Occipital lobe (tissue), 2 donors: ENCODE data around the gene KRTAP10-6. TPM values are rescaled to one million over a fixed set of nuclear protein-coding genes. Genes with fewer than 3 reads are reported as not detected.
"Not testable (repeated sequence)": the region's sequence is repeated elsewhere in the genome, so short reads cannot be mapped to it uniquely, and the experiment has no call there.

Experiments
- DNase-seq: peaks from one replicate; lab custom pipeline; 2025; lab: John Stamatoyannopoulos, UW
- total RNA-seq: library from RNA; depleted of rRNA; stranded (reverse); fragments of >200 nt; gene quantifications from one replicate; pipeline ENCODE4 v1.2.3, GENCODE V29; 2014

KRTAP10-6 gene
- total RNA-seq, 1 donor from 2014 or later, result not detected

- DNase-seq, result no peak
Measured at GRCh38 chr21:44617071-44617501, 24.8 kb upstream of the KRTAP10-6 start.

DNA sequence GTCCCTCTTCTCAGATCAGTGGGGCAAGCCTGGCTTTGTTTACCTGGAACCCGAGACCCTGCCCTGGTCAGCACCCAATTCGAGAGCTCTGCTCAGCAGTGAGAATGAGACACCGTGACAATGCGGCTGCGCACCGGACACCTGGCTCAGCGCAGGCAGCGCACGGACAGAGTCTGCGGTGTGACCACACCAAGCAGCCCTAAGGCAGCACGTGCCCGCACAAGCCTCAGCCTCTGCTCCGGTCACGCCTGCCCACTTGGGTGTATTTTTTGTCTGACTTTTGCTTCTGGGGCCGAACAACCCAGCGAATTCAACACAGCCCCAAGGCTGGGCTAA is 24.3 kb upstream of the KRTAP10-6 start:
- DNase-seq, result no peak

DNA sequence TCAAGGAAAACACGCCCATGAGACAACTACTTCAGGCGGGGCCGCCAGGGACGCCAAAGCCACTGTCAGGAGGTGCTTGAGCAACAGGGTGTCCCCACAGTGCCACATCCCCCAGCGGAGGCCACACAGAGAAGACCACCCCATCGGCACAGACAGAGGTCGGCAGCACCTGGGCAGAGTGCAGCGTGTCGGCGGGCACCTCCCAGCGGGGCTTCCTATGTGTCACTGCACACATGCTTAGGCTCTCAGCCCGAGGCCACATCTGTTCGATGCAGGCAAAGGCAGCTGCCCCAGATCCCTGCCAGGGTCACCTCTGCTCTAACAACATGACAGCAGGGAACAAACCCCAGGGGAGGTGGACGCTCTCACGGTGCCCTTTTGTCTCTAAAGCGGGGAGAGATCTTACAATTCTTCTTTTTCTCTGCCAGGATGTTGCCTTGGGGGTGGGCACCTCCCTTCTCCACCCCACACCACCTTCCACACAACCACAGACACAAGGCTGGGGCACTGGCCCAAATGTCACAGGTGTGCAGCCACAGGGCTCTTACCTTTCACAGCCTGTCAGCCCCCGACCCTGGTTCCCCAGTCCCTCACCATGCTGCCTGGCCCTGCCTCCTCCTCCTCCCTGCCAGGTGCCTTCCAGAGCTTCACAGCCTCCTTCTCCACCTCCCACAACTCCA is 23.7 kb upstream of the KRTAP10-6 start:
- DNase-seq, result no peak

DNA sequence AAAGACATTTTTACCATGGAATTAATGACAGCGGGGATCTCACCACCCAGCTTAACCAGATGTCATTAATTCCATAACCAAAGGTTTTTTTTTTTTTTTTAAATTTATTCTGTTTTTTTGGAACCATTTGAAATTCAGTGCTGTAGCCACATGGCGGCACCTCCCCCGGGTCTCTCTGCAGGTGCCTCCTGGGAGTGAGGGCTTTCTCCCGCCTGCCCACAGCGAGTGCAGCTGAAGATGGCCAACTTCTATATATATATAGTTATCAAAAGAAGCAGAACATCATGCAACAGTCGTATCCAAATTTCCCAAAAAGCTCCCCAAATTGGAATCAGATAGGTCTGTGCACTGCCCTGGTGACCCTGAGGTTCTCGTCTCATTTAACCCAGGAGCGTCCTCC is 23.2 kb upstream of the KRTAP10-6 start:
- DNase-seq, result no peak

GRCh38 chr21:44614961-44615391 is 22.7 kb upstream of the KRTAP10-6 start:
- no peak for DNase-seq

GRCh38 chr21:44614161-44614631 is 21.9 kb upstream of the KRTAP10-6 start:
- no peak for DNase-seq

DNA sequence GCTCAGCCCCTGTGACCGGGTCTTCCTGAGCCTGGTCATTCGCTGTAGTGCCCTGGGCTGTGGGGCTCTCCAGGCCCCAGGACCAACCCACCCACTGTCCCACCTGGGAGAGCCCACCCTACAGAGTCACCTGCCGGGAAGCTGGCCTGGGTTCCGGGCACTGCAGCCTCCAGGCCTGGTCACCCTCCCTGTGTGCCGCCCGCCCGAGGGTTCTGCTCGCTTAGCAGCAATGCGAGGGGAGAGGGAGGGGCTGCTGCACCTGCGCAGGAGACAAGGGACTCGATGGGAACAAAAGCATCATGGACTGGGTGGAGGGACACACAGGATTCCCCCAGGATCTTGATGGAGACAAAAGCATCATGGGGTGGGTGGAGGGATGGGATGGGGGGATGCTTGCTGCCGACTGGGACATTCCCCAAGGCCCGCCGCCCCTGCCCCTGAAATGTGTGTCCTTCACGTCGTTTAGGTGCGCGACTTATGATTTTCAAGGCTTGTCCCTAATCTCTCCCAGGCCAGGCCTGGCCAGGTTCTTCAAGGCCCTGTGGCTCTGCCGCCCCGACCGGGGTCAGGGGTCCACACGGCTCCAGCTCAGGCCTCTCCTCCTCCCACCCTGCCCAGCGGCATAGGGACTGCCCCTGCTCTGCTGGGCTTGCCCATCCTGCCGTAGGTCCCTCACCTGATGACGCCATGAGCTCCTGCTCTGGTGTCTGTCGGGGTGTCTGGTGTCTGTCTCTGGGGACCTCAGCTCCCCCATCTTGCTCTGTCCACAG is 21.3 kb upstream of the KRTAP10-6 start:
- no peak for DNase-seq

DNA sequence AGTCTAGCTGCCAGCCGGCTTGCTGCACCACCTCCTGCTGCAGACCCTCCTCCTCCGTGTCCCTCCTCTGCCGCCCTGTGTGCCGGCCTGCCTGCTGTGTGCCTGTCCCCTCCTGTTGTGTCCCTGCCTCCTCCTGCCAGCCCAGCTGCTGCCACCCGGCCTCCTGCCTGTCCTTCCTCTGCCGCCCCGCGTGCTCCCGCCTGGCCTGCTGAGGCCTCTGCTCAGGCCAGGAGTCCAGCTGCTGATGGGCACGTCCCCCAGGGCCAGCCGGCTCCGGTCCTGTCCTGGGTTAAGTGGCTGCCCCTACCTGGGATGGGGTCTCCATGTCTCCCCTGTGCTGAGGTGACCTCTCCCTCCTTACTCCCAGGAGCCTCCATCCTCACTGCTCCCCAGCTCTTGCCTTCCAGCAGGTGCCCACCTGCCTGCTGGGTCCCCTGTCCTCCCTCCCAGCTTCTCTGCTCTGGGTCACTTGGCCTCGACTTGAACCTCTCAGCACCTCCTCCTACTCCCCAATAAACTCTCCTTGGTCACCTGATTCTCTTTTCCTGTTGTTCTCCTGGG is 20.4 kb upstream of the KRTAP10-6 start:
- no peak for DNase-seq

DNA sequence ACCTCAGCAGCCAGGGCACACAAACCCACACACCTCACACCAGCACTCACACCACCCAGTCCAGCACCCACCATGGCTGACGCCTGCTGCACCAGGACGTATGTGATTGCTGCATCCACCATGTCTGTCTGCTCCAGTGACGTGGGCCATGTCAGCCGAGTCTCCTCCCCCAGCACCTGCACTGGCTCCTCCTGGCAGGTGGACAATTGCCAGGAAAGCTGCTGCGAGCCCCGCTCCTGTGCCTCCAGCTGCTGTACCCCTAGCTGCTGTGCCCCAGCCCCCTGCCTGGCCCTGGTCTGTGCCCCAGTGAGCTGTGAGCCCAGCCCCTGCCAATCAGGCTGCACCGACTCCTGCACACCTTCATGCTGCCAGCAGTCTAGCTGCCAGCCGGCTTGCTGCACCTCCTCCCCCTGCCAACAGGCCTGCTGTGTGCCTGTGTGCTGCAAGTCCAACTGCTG is 19.8 kb upstream of the KRTAP10-6 start, which contains the start of gene KRTAP10-8:
Gene KRTAP10-8 (plus strand): TSS at position 51 of the 458 bp plus-strand sequence. CDS start 22 bp downstream, at position 73.
- no peak for DNase-seq

DNA sequence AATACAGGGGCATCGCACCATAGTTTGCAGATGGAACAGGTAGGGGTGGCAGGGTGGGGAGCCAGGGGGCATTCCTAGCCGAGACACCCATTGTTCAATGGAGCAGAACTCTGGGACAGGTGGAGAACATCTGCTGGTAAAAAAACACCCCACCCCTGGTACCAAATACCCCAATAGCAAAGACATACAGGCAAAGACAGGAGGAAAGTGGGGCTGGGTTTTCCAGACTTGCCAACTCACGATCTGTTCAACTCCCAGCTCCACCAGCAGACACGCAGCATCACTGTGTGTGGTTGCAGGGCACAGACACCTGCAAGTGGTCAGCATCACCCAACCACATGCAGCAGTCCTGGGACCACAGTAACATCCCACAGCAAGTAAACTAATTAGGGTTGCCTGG is 19.2 kb upstream of the KRTAP10-6 start:
- DNase-seq, result no peak

DNA sequence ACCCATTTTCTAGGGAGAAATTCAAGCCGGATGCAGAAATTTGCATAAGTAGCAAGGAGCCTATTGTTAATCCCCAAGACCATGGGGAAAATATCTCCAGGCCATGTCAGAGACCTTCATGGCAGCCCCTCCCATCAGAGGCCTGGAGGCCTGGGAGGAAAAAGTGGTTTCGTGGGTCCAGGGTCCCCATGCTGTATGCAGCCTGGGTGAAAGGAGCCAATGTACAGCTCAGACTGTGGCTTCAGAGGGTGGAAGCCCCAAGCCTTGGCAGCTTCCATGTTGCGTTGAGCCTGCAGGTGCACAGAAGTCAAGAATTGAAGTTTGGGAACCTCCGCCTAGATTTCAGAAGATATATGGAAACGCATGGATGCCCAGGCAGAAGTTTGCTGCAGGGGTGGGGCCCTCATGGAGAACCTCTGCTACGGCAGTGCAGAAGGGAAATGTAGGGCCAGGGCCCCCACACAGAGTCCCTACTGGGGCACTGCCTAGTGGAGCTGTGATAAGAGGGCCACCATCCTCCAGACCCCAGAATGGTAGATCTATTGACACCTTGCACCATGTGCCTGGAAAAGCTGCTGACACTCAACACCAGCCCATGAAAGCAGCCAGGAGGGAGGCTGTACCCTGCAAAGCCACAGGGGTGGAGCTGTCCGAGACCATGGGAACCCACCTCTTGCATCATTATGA is 18.0 kb upstream of the KRTAP10-6 start:
- not testable (repeated sequence) for DNase-seq

DNA sequence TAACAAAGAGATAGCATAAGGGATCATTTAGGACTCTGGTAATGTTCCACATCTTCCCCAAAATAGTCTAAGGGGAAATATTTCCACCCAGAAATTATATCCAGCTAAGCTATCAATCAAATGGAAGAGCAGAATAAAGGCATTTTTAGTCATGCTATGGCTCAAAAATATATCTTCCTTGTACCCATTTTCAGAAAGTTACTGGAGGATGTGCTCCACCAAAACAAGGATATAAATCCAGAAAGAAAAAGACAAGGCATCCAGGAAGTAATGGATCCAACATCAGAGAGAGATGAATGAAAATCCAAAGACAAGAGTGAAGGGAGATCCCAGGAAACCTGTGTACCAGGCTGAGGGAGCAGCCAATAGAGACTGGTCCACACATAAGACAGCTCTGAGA is 16.9 kb upstream of the KRTAP10-6 start:
- no peak for DNase-seq

DNA sequence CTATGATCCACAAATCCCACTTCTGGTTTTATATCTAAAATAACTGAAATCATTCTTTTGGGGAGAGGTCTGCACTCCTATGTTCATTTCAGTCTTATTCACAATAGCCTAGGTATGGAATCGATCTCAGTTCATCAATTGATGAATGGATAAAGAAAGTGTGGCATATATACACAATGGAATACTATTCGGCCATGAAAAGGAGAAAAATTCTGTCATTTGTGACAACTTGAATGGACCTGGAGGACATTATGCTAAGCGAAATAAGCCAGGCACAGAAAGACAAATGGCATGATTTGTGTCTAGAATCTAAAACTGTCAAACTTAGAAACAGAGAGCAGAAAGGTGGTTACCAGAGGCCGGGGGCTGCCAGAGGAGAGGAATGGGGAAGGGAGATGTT is 14.2 kb upstream of the KRTAP10-6 start:
- no peak for DNase-seq

DNA sequence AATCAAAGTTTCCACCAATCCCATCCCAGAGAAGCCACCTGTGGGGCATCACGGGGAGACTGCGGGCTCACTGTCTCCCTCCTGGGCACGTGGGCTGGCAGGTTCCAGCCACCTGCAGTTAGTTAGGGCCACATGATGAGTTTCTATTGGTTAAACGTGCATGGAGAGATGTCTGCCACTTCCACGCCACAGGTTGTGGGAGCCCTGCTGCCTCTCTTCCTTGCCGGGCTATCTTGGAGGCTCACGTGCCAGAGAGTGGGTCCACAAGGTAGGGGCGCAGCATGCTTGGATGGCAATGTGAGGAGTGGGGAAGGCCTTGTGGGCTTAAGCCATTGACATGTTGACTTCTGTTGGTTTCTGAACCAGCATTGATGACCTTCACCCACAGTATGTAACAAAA is 11.6 kb upstream of the KRTAP10-6 start:
- no peak for DNase-seq

DNA sequence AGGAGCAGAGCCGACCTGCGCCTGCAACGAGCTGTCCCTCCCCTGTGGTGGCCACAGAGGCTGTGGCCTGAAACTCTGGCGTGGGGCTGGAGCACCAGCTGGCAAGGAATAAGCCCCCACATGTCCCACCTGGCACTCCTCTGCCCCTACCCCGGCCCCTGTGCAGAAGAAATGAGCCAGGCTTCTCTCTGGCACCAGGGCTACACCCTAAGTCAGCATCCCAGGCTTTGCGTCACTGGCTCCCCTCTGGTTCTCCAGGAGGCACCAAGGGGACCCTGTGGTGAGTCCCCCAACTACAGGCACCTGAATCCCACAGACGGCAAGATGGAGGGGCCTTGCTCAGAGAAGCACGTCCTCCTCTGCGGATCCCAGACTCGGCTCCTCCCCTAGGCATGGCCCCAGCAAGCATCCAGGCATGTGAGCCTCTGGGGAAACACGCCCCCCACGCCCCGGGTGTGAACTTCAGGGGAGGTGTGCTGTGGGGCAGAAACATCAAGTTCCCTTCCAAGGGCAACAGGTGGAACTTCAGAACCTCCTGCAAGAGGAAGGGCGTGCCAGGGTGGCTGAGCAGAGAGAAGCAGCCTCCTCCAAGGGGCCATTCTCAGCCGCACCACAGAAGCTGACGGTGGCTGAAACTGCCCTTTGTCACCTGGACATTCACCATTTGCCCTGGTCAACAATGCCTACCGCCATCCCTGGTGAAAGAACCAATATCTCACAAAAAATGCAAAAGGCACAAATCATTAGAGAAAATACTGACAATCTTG is 11.0 kb upstream of the KRTAP10-6 start:
- no peak for DNase-seq

DNA sequence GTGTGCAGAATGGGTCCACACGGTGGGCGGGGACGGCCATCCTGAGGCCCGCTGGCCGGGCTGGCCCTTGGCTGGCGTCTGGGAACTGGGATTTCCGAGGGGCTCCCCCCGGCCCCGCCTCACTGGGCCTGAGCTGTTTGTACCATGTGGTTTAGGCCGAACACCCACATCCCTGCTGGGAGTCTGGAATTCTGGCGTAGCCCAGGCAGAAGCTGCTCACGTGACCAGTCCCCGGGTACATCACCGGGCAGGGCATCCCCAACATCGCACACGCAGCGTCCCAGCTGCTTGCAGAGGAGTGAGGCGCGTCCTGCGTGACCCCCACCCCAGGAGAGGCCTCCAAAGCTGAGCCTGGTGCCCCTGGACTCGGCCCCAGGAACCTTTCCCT is 10.2 kb upstream of the KRTAP10-6 start:
- no peak for DNase-seq

GRCh38 chr21:44601596-44602462 is 9.5 kb upstream of the KRTAP10-6 start:
- DNase-seq, result no peak

DNA sequence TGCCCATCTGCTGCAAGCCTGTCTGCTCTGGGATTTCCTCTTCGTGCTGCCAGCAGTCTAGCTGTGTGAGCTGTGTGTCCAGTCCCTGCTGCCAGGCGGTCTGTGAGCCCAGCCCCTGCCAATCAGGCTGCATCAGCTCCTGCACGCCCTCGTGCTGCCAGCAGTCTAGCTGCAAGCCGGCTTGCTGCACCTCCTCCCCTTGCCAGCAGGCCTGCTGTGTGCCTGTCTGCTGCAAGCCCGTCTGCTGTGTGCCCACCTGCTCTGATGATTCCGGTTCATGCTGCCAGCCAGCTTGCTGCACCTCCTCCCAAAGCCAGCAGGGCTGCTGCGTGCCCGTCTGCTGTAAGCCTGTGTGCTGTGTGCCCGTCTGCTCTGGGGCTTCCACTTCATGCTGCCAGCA is 8.8 kb upstream of the KRTAP10-6 start:
- not testable (repeated sequence) for DNase-seq

- DNase-seq, result not testable (repeated sequence)
Measured at GRCh38 chr21:44600118-44600978, 8.0 kb upstream of the KRTAP10-6 start, which contains the start of gene KRTAP10-7. KRTAP10-7 (plus strand) TSS chr21:44600597; CDS start chr21:44600622, 25 bp downstream.
